ENCODE measurements around the gene CFAP77. TPM values are rescaled to one million over a fixed set of nuclear protein-coding genes. Genes with fewer than 3 reads are reported as not detected.

The CFAP77 gene
- total and polyA plus RNA-seq, 10 of the 15 experiments (the other 5 are each of a cell fraction or from before 2014, with no cell fraction given) = 0.33 TPM; not detected in 9

DNA sequence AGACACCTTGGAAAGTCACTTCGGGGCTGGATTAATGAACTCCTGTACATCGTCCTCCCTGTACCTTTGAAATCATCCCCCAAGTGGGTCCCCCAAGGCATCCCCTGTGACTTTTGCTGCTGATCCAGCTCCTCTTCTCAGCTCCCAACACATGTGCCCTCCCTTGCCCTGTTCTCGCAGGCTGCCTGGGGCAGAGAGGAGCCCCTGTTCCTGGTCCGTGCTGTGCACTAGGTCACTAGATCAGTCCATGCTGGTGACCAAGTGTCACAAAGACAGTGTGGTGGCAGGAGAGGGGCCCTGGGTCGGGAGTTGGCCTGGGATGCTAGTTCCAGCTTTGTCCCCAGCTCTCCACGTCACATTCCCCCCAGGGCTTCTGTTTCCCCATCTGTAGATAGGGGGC is 93.1 kb downstream of the CFAP77 start:
- intact Hi-C loops (cut with micrococcal nuclease; ENCODE audit: unreplicated experiment) = loop anchor here (10.0 kb wide), 1 partner anchor 402 kb away; no protein-coding TSS in a partner anchor
- Histone ChIP-seq H3K27me3 (replicated peaks in 1 of 2; ENCODE audit: control insufficient read depth in 2 of 2, insufficient read depth in 2 of 2, low read length in 1 of 2) (peaks cover 0 to 3% of the 10 kb centered on the region in 2 experiments; a peak in 2 of 4 replicates), H3K36me3 (ENCODE audit: control insufficient read depth in 2 of 2, insufficient read depth in 2 of 2, low read length in 1 of 2) (no peaks in the 10 kb centered on the region), H3K79me2 (ENCODE audit: control insufficient read depth, insufficient read depth, low read length) (no peaks in the 10 kb centered on the region), H3K9me3 (replicated peaks; ENCODE audit: control insufficient read depth, insufficient read depth, low read length) (no peaks in the 10 kb centered on the region), H3K9ac (ENCODE audit: control insufficient read depth, insufficient read depth, low read length) (no peak overlapping the region), H3K4me1 (ENCODE audit: control insufficient read depth, insufficient read depth, low read length) (no peaks in the 10 kb centered on the region), H3K4me2 (ENCODE audit: control insufficient read depth, insufficient read depth) (no peak overlapping the region), H3K27ac (ENCODE audit: control insufficient read depth, insufficient read depth) (no peak overlapping the region), H2AFZ (ENCODE audit: control insufficient read depth, low read depth, low read length) (no peak overlapping the region), H4K20me1 (ENCODE audit: control insufficient read depth, insufficient read depth) (no peaks in the 10 kb centered on the region; the same call in 1 of the 2 replicates), H3K4me3 (no peak overlapping the region)
- no peak for DNase-seq (ENCODE audit: low read depth, low spot score)
- CTCF ChIA-PET = no interaction called here
- FAIRE-seq = no peak
- POLR2A ChIA-PET = no interaction called here
- WGBS (ENCODE audit: insufficient coverage, insufficient replicate concordance, low lambda C conversion rate, missing lambda C conversion rate) = 14% methylated on average over 6 of the region's 6 CpGs
- RAD21 ChIA-PET (ENCODE audit: unreplicated experiment) = no interaction called here
- SMC1A ChIA-PET (ENCODE audit: uncharacterized antibody, unreplicated experiment) = no interaction called here
- no peak for ATAC-seq
- in situ Hi-C loops (cut with MboI) = no loop called here
- TF ChIP-seq FOXM1 (IDR thresholded peaks at IDR 0.05; ENCODE audit: low read depth, low read length) (no peak), CREB1 (IDR thresholded peaks at IDR 0.05; ENCODE audit: low read depth) (no peak), TAF1 (IDR thresholded peaks at IDR 0.05; ENCODE audit: borderline replicate concordance, low read depth, low read length) (no peak)
- TF ChIP-seq, protein P1, sequence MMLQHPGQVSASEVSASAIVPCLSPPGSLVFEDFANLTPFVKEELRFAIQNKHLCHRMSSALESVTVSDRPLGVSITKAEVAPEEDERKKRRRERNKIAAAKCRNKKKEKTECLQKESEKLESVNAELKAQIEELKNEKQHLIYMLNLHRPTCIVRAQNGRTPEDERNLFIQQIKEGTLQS (IDR thresholded peaks at IDR 0.05; ENCODE audit: borderline replicate concordance, extremely low read depth, low read depth, low read length) = no peak
- BruUV-seq (replicated peaks) = no TSS peak

- no peak overlapping the region for H3K4me3 ChIP-seq
- intact Hi-C loops (cut with micrococcal nuclease; ENCODE audit: unreplicated experiment) = loop anchor here (10.0 kb wide), 1 partner anchor 400 kb away; no protein-coding TSS in a partner anchor
- CTCF ChIA-PET = interaction anchor here (0.6 to 1.1 kb wide), 2 partner anchors 16 to 147 kb away, joined by 3 to 4 read pairs; no protein-coding TSS in a partner anchor
- in situ Hi-C loops (cut with MboI) = no loop called here
- ATAC-seq (no peak), FAIRE-seq (no peak), DNase-seq (ENCODE audit: low read depth, low spot score) (no peak)
- SMC1A ChIA-PET (ENCODE audit: uncharacterized antibody, unreplicated experiment) = no interaction called here
- H3K9me3 ChIP-seq (replicated peaks; ENCODE audit: control insufficient read depth, insufficient read depth, low read length) = no peaks in the 10 kb centered on the region
- no peaks in the 10 kb centered on the region for H3K4me1 ChIP-seq (ENCODE audit: control insufficient read depth, insufficient read depth, low read length)
- WGBS (ENCODE audit: insufficient coverage, insufficient replicate concordance, low lambda C conversion rate, missing lambda C conversion rate) = 54% methylated on average over 9 of the region's 9 CpGs
- peaks cover 0 to 3% of the 10 kb centered on the region in 2 experiments; a peak in 2 of 4 replicates for H3K27me3 ChIP-seq (replicated peaks in 1 of 2; ENCODE audit: control insufficient read depth in 2 of 2, insufficient read depth in 2 of 2, low read length in 1 of 2)
- H4K20me1 ChIP-seq (ENCODE audit: control insufficient read depth, insufficient read depth) = no peaks in the 10 kb centered on the region; the same call in 1 of the 2 replicates
- RAD21 ChIA-PET (ENCODE audit: unreplicated experiment) = no interaction called here
- H3K79me2 ChIP-seq (ENCODE audit: control insufficient read depth, insufficient read depth, low read length) = no peaks in the 10 kb centered on the region
- BruUV-seq (replicated peaks) = no TSS peak
- no peak overlapping the region for H3K9ac ChIP-seq (ENCODE audit: control insufficient read depth, insufficient read depth, low read length)
- no peak overlapping the region for H2AFZ ChIP-seq (ENCODE audit: control insufficient read depth, low read depth, low read length)
- no peak overlapping the region for H3K27ac ChIP-seq (ENCODE audit: control insufficient read depth, insufficient read depth)
- H3K36me3 ChIP-seq (ENCODE audit: control insufficient read depth in 2 of 2, insufficient read depth in 2 of 2, low read length in 1 of 2) = no peaks in the 10 kb centered on the region
- H3K4me2 ChIP-seq (ENCODE audit: control insufficient read depth, insufficient read depth) = no peak overlapping the region
- POLR2A ChIA-PET = no interaction called here
- no peak for TF ChIP-seq CHD4 (IDR thresholded peaks at IDR 0.05)
- TF ChIP-seq ELK1 (IDR thresholded peaks at IDR 0.05; ENCODE audit: low read depth, low read length) = no peak
- no peak for TF ChIP-seq SUZ12 (IDR thresholded peaks at IDR 0.05; ENCODE audit: unreplicated experiment)
- no peak for TF ChIP-seq PBX3 (IDR thresholded peaks at IDR 0.05; ENCODE audit: insufficient replicate concordance, low read depth, low read length)
- no peak for TF ChIP-seq KDM1A (IDR thresholded peaks at IDR 0.05; ENCODE audit: borderline replicate concordance)
- no peak for TF ChIP-seq IKZF1 (conservative IDR thresholded peaks at IDR 0.05)
- TF ChIP-seq, protein P2, sequence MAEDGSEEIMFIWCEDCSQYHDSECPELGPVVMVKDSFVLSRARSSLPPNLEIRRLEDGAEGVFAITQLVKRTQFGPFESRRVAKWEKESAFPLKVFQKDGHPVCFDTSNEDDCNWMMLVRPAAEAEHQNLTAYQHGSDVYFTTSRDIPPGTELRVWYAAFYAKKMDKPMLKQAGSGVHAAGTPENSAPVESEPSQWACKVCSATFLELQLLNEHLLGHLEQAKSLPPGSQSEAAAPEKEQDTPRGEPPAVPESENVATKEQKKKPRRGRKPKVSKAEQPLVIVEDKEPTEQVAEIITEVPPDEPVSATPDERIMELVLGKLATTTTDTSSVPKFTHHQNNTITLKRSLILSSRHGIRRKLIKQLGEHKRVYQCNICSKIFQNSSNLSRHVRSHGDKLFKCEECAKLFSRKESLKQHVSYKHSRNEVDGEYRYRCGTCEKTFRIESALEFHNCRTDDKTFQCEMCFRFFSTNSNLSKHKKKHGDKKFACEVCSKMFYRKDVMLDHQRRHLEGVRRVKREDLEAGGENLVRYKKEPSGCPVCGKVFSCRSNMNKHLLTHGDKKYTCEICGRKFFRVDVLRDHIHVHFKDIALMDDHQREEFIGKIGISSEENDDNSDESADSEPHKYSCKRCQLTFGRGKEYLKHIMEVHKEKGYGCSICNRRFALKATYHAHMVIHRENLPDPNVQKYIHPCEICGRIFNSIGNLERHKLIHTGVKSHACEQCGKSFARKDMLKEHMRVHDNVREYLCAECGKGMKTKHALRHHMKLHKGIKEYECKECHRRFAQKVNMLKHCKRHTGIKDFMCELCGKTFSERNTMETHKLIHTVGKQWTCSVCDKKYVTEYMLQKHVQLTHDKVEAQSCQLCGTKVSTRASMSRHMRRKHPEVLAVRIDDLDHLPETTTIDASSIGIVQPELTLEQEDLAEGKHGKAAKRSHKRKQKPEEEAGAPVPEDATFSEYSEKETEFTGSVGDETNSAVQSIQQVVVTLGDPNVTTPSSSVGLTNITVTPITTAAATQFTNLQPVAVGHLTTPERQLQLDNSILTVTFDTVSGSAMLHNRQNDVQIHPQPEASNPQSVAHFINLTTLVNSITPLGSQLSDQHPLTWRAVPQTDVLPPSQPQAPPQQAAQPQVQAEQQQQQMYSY (CRISPR knock-in tag; IDR thresholded peaks at IDR 0.05) = no peak
These were observed 94.5 kb downstream of the CFAP77 start for GRCh38 chr9:132504488-132504887.
